ENCODE measurements around the gene ESYT2. TPM values are rescaled to one million over a fixed set of nuclear protein-coding genes. Genes with fewer than 3 reads are reported as not detected.

ESYT2 gene
- total RNA-seq, 1 donor from 2014 or later, result 23.3 TPM

GRCh38 chr7:158858592-158859503 is 29.5 kb upstream of the ESYT2 start:
- H3K27me3 Mint-ChIP-seq (ENCODE audit: low read depth), result no peaks in the 10 kb centered on the region
- peak overlapping the region; percentile 96 for H3K27ac Mint-ChIP-seq (ENCODE audit: unreplicated experiment)
- DNase-seq (ENCODE audit: low read depth, low spot score), result no peak
- no peak for TF ChIP-seq CTCF (conservative IDR thresholded peaks at IDR 0.05)
- peaks cover 49% of the 10 kb centered on the region for H3K4me1 Mint-ChIP-seq
- H3K9me3 Mint-ChIP-seq, result no peaks in the 10 kb centered on the region
- peaks cover 10% of the 10 kb centered on the region for H3K36me3 Mint-ChIP-seq (ENCODE audit: low read depth)
- peak overlapping the region; percentile 93 for H3K4me3 Mint-ChIP-seq

GRCh38 chr7:158856883-158857668 is 27.8 kb upstream of the ESYT2 start:
- H3K27ac Mint-ChIP-seq (ENCODE audit: unreplicated experiment), result no peak overlapping the region
- peaks cover 37% of the 10 kb centered on the region for H3K4me1 Mint-ChIP-seq
- no peak for DNase-seq (ENCODE audit: low read depth, low spot score)
- H3K9me3 Mint-ChIP-seq, result no peaks in the 10 kb centered on the region
- peaks cover 2% of the 10 kb centered on the region for H3K36me3 Mint-ChIP-seq (ENCODE audit: low read depth)
- H3K4me3 Mint-ChIP-seq, result peak overlapping the region; percentile 88
- no peak for TF ChIP-seq CTCF (conservative IDR thresholded peaks at IDR 0.05)
- H3K27me3 Mint-ChIP-seq (ENCODE audit: low read depth), result no peaks in the 10 kb centered on the region

- peak overlapping the region; percentile 94 for H3K4me3 Mint-ChIP-seq
- peaks cover 23% of the 10 kb centered on the region for H3K4me1 Mint-ChIP-seq
- H3K36me3 Mint-ChIP-seq (ENCODE audit: low read depth), result no peaks in the 10 kb centered on the region
- no peaks in the 10 kb centered on the region for H3K9me3 Mint-ChIP-seq
- no peak for TF ChIP-seq CTCF (conservative IDR thresholded peaks at IDR 0.05)
- H3K27ac Mint-ChIP-seq (ENCODE audit: unreplicated experiment), result peak overlapping the region; percentile 20
- DNase-seq (ENCODE audit: low read depth, low spot score), result no peak
- H3K27me3 Mint-ChIP-seq (ENCODE audit: low read depth), result no peaks in the 10 kb centered on the region
These were observed 25.4 kb upstream of the ESYT2 start for GRCh38 chr7:158854681-158855081.

GRCh38 chr7:158850545-158851102 is 21.3 kb upstream of the ESYT2 start:
- no peak for DNase-seq (ENCODE audit: low read depth, low spot score)
- no peaks in the 10 kb centered on the region for H3K27me3 Mint-ChIP-seq (ENCODE audit: low read depth)
- peaks cover 2% of the 10 kb centered on the region for H3K9me3 Mint-ChIP-seq
- H3K4me3 Mint-ChIP-seq, result no peak overlapping the region
- H3K36me3 Mint-ChIP-seq (ENCODE audit: low read depth), result no peaks in the 10 kb centered on the region
- no peak overlapping the region for H3K27ac Mint-ChIP-seq (ENCODE audit: unreplicated experiment)
- no peaks in the 10 kb centered on the region for H3K4me1 Mint-ChIP-seq
- TF ChIP-seq CTCF (conservative IDR thresholded peaks at IDR 0.05), result no peak

- H3K27me3 Mint-ChIP-seq (ENCODE audit: low read depth), result no peaks in the 10 kb centered on the region
- H3K4me1 Mint-ChIP-seq, result no peaks in the 10 kb centered on the region
- no peak overlapping the region for H3K27ac Mint-ChIP-seq (ENCODE audit: unreplicated experiment)
- no peaks in the 10 kb centered on the region for H3K36me3 Mint-ChIP-seq (ENCODE audit: low read depth)
- no peak for DNase-seq (ENCODE audit: low read depth, low spot score)
- H3K9me3 Mint-ChIP-seq, result peaks cover 5% of the 10 kb centered on the region
- no peak for TF ChIP-seq CTCF (conservative IDR thresholded peaks at IDR 0.05)
- no peak overlapping the region for H3K4me3 Mint-ChIP-seq
These were observed 20.6 kb upstream of the ESYT2 start for GRCh38 chr7:158849768-158850544.
